Breast epithelium (tissue), 3 donors: ENCODE data around the gene TARBP1.

Source experiments
- POLR2A ChIP-seq: fragments of 450-650 bp; IDR thresholded peaks from one replicate; pipeline ENCODE4 v1.6.1; 2016; ENCODE audit warnings: antibody characterized with exemption, mild to moderate bottlenecking, moderate library complexity
- POLR2AphosphoS5 ChIP-seq, 3 donors: sonication (generic); formaldehyde crosslinking; IDR thresholded peaks; one replicate each; pipeline ENCODE4 v1.6.1; 2017; ENCODE audit warnings: antibody characterized with exemption in 3 of 3
- TF ChIP-seq, protein P1 (sequence below), 3 donors: fragments of 450-650 bp; IDR thresholded peaks; one replicate each; pipeline ENCODE4 v1.5.1; 2016 to 2017; ENCODE audit warnings: antibody characterized with exemption in 3 of 3, mild to moderate bottlenecking in 3 of 3, moderate library complexity in 3 of 3

DNA sequence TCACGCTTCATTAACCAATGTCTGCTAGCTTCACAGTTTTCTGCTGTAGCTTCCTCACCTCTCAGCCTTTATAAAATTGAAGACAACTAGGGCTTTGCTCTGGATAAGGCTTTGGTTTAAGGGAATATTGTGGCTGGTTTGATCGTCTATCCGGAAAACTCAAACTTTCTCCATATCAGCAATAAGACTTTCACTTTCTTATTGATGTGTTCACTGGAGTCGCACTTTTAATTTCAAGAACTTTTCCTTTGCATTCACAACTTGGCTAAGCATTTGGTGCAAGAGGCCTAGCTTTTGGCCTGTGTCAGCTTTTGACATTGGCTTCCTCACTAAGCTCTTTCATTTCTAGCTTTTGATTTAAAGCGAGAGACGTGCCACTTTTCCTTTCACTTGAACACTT lies 92.9 kb downstream of the TARBP1 start:
- TF ChIP-seq, protein P1, sequence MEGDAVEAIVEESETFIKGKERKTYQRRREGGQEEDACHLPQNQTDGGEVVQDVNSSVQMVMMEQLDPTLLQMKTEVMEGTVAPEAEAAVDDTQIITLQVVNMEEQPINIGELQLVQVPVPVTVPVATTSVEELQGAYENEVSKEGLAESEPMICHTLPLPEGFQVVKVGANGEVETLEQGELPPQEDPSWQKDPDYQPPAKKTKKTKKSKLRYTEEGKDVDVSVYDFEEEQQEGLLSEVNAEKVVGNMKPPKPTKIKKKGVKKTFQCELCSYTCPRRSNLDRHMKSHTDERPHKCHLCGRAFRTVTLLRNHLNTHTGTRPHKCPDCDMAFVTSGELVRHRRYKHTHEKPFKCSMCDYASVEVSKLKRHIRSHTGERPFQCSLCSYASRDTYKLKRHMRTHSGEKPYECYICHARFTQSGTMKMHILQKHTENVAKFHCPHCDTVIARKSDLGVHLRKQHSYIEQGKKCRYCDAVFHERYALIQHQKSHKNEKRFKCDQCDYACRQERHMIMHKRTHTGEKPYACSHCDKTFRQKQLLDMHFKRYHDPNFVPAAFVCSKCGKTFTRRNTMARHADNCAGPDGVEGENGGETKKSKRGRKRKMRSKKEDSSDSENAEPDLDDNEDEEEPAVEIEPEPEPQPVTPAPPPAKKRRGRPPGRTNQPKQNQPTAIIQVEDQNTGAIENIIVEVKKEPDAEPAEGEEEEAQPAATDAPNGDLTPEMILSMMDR (IDR thresholded peaks at IDR 0.05) = no peak
- TF ChIP-seq POLR2A (no peak), POLR2AphosphoS5 (IDR thresholded peaks at IDR 0.05) (no peak)
